Muscle of leg (tissue), 11 donors: Measurements from ENCODE around the gene SEMA6A. TPM values are rescaled to one million over a fixed set of nuclear protein-coding genes. Genes with fewer than 3 reads are reported as not detected.

Experiments
- DNase-seq: peaks from one replicate; pipeline ENCODE4 v3.0.0; 2013
- H3K27ac ChIP-seq: one replicate; pipeline ENCODE4 v1.5.1; 2013; ENCODE audit warnings: mild to moderate bottlenecking, low read length, control low read depth
- H3K27me3 ChIP-seq: one replicate; pipeline ENCODE4 v1.6.1; 2013; ENCODE audit warnings: low read length; ENCODE audit not compliant: control insufficient read depth, insufficient read depth
- H3K36me3 ChIP-seq: one replicate; pipeline ENCODE4 v1.6.1; 2013; ENCODE audit warnings: low read length; ENCODE audit not compliant: control insufficient read depth, insufficient read depth
- H3K4me1 ChIP-seq: one replicate; pipeline ENCODE4 v1.6.1; 2013; ENCODE audit warnings: low read length; ENCODE audit not compliant: control insufficient read depth, insufficient read depth
- H3K4me3 ChIP-seq: one replicate; pipeline ENCODE4 v1.5.1; 2013; ENCODE audit warnings: low read length, control low read depth
- H3K9me3 ChIP-seq: replicated peaks from 2 replicates; pipeline ENCODE4 v1.6.1; 2013; ENCODE audit warnings: low read depth, low read length; ENCODE audit not compliant: control insufficient read depth
- WGBS: methylation state at CpG from one replicate; pipeline ENCODE4 v1.1.5; 2013; ENCODE audit warnings: missing lambda C conversion rate; ENCODE audit not compliant: insufficient coverage; 5-methylcytosine and 5-hydroxymethylcytosine counted together
- polyA plus RNA-seq, 8 donors: library from polyadenylated mRNA; unstranded; fragments of 120-200 nt; gene quantifications; one replicate each; pipeline versions ENCODE4 v1.2.1 to v1.2.3, GENCODE V29; 2013; ENCODE audit warnings: inconsistent platforms in 1 of 8, low replicate concordance in 1 of 8; ENCODE audit not compliant: insufficient read length in 8 of 8, insufficient read depth in 1 of 8
- total RNA-seq: library from RNA; stranded (reverse); fragments of 120-200 nt; gene quantifications from one replicate; pipeline ENCODE4 v1.2.4, GENCODE V29; 2013

The SEMA6A gene
- total and polyA plus RNA-seq, 9 donors = 32.7 to 58.2 (median 43.9) TPM

DNA sequence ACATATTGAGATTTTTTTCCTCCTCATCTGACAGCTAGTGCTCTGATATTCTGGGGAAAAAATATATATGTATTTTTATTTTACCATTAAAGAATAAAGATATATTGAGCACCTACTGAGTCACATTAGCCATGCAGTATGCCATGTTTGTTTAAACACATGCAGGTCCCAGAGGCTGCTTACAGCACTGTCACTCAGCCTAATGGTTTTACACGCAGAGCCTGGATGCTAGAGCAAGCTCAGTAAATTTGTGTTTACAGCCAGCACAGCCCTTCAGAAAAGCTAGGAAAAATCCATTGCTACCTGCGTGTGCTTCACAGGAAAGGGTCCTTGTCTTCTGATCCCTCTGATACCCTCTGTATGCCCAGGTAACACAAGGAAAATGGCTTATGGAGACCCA is 146.2 kb downstream of the SEMA6A start:
- no peak overlapping the region for H3K27ac ChIP-seq
- no peaks in the 10 kb centered on the region for H3K9me3 ChIP-seq
- no peaks in the 10 kb centered on the region for H3K4me1 ChIP-seq
- no peak overlapping the region for H3K4me3 ChIP-seq
- H3K36me3 ChIP-seq = no peaks in the 10 kb centered on the region
- H3K27me3 ChIP-seq = no peaks in the 10 kb centered on the region
- DNase-seq = no peak
- 30% methylated on average over 1 of the region's 2 CpGs for WGBS

DNA sequence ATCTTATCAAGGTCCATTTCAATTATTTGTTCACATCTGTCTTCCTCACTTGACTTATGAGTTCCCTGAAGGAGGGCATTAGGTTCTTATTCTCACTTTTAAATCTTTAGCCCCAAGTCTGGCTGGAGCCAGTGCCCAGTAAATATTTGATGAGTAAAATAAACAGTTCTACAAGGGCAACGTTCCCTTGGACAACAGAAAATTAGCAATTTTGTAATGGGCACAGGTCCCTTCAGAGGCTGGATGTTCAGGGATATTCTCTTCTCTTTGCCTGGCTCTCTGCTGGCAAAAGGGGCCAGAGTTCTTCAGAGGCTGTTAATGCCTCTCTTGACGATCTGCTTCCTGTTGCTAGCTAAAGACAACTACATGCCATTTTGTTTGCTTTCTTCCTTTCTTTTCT is 149.7 kb downstream of the SEMA6A start:
- 58% methylated on average over 2 of the region's 2 CpGs for WGBS
- no peaks in the 10 kb centered on the region for H3K4me1 ChIP-seq
- no peak for DNase-seq

DNA sequence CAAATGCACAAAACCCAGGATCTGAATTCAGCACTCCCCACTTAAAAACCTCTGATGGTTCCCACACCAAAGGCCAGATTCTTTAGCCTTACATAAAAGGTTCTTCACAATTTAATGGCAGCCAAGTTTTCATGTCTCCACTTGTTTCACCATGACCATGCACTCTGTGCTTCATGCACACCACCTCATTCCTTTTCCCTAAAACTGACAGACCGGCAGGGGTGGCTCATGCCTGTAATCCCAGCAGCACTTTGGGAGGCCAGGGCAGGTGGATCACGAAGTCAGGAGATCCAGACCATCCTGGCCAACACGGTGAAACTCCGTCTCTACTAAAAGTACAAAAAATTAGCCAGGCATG is 150.4 kb downstream of the SEMA6A start:
- Histone ChIP-seq H3K4me1 (no peaks in the 10 kb centered on the region), H3K4me3 (no peak overlapping the region), H3K36me3 (no peaks in the 10 kb centered on the region)

More for the DNA sequence above, 149.7 kb downstream of the SEMA6A start:
- Histone ChIP-seq H3K36me3 (no peaks in the 10 kb centered on the region), H3K9me3 (no peaks in the 10 kb centered on the region), H3K27ac (no peak overlapping the region), H3K27me3 (no peaks in the 10 kb centered on the region), H3K4me3 (no peak overlapping the region)

DNA sequence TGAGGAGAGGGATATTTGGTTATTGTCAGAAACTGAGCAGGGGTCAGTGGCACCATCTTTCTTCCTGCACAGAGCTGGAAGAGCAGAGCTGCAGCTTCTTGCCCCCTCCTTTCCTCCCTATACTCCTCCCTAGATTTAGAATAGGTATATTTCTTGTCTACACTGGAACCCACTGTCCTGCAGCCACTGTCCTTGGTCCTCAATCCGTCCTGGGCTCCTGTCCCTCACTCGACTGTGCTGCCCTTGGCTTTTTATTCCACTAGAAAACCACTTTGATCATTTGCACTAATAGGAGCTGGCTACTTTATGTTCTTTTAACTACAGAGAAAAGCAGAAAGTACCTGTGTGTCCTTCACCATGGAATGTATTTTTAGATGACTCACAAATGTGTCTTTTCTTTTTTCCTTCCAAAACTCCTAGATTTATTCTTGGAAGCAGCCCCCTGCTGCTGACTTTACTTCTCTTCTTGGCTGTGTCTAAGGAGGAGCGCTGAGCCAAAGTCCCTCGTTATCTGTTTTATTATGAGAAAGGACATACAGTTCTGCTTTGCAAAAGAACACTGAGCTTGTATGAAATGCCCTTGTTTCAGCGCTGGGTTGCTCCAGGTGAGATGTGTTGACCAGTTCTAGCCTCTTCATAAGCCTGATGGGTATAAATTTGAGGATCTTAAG is 150.9 kb downstream of the SEMA6A start:
- H3K27ac ChIP-seq = no peak overlapping the region
- WGBS = 84% methylated on average over 5 of the region's 5 CpGs
- H3K4me3 ChIP-seq = no peak overlapping the region

More for the DNA sequence above, 150.4 kb downstream of the SEMA6A start:
- Histone ChIP-seq H3K27me3 (no peaks in the 10 kb centered on the region), H3K27ac (no peak overlapping the region), H3K9me3 (no peaks in the 10 kb centered on the region)
- WGBS = 94% methylated on average over 4 of the region's 4 CpGs
- no peak for DNase-seq

DNA sequence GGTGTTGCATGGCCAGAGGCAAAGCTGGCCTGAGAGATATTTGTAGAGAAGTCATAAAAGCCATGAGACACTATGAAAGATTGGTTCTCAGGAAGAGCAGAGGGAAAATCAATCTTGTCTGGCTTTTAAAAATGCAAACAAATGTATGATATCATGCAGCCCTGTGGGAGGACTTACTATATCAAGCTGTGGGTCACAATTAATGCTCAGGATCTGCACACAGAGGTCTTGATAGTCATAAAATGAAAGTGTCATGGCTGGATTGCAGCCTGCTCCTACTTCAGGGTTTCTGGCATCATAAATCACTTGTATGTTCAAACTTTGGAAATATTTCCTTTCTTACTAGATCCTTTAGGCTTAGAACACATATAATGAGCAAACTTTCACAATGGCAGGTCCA is 151.5 kb downstream of the SEMA6A start:
- Histone ChIP-seq H3K9me3 (no peaks in the 10 kb centered on the region), H3K27me3 (no peaks in the 10 kb centered on the region), H3K4me1 (no peaks in the 10 kb centered on the region), H3K4me3 (no peak overlapping the region), H3K27ac (no peak overlapping the region), H3K36me3 (no peaks in the 10 kb centered on the region)
- no peak for DNase-seq

More for the DNA sequence above, 150.9 kb downstream of the SEMA6A start:
- Histone ChIP-seq H3K9me3 (no peaks in the 10 kb centered on the region), H3K36me3 (no peaks in the 10 kb centered on the region), H3K4me1 (no peaks in the 10 kb centered on the region), H3K27me3 (no peaks in the 10 kb centered on the region)
- no peak for DNase-seq

DNA sequence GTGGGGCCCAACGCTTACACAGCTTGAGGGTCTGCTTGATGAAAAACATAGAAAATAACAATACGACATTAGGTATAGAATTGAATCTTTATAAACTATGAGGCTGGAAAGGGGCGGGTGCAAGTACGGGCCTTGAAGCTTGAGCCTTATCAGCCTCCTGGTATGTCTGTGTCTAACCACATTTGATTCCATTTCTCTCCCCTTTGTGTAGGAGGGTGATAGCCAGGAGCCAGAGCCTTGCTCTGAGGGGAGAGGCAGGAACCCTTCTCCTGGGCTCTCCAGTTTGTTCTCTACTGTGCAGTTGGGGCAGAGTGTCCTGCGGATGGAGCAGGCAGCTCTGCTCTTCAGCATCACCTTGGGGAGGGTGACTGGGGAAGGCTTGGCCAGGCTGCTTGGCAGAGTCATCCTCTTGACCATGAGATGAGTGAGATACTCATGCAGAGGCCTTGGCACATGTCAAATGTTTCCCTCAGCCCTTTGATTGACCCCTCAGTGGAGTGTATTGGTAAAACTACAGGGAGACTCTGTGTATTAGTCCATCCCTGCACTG is 153.5 kb downstream of the SEMA6A start:
- no peak overlapping the region for H3K27ac ChIP-seq
- H3K36me3 ChIP-seq = no peaks in the 10 kb centered on the region
- no peaks in the 10 kb centered on the region for H3K9me3 ChIP-seq
- no peaks in the 10 kb centered on the region for H3K4me1 ChIP-seq
- H3K27me3 ChIP-seq = no peaks in the 10 kb centered on the region
- no peak for DNase-seq
- H3K4me3 ChIP-seq = no peak overlapping the region
- WGBS = 83% methylated on average over 1 of the region's 5 CpGs

DNA sequence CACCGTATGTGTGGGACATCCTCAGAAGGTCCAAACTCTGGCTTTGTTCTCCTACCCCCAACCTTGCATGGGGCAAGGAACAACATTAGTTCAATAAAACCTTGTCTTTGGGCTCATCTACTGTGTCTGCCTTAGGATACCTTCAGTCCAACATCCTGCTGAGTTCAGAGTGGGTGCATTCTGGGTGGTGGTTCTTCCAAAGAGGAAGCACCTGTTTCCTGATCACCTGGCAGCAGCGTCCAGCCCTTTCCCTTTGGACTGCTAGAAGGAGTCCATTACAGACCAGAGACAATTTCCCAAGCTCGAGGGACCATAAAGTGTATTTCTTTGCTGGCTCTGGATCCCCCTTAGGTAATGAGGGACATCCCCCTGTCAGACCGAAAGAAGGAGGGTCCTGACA is 154.1 kb downstream of the SEMA6A start:
- H3K27ac ChIP-seq = no peak overlapping the region

DNA sequence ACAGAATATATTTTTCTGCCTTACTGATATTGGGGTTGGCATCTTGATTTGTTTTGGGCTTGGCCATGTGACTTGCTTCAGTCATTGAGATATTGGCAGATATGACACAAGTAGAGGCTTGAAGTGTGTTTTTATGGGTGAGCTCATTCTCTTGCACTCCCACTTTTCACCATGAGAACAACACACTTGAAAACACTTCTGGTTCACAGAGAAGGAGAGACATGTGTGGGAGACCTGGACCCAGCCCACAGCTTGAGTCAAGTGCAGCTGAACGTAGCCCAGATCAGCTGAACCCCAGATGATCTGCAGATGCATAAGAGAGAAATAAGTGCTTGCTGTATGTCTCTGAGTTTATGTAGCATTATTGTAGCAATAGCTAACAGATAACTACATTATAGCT is 155.4 kb downstream of the SEMA6A start:
- WGBS = no CpG with 5 or more reads among the region's 1 CpG

More for the DNA sequence above, 154.1 kb downstream of the SEMA6A start:
- Histone ChIP-seq H3K36me3 (no peaks in the 10 kb centered on the region), H3K9me3 (no peaks in the 10 kb centered on the region), H3K4me3 (no peak overlapping the region), H3K27me3 (no peaks in the 10 kb centered on the region), H3K4me1 (no peaks in the 10 kb centered on the region)
- DNase-seq = peak; percentile 40
- 75% methylated on average over 2 of the region's 4 CpGs for WGBS

DNA sequence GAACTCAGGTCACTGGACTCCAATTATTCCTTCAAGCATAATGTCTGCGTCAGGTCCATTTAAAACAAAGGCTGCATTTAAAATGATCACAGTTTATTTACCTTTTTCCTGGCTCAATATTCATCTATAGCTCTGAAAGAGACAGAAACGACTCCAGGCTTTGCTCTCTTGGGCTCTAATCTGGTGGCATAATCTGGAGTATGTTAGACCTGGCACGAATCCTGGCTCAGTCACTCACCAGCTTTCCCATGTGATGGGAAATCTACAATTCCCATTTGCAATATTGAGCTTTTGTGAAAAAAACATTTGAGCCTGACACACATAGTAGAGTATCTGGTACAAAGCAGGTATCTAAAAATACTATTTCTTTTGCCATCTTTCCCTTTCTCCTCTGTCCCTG is 155.8 kb downstream of the SEMA6A start:
- no peaks in the 10 kb centered on the region for H3K27me3 ChIP-seq
- H3K36me3 ChIP-seq = no peaks in the 10 kb centered on the region
- no peak for DNase-seq
- H3K27ac ChIP-seq = no peak overlapping the region
- H3K4me1 ChIP-seq = peaks cover 2% of the 10 kb centered on the region
- no peaks in the 10 kb centered on the region for H3K9me3 ChIP-seq
- H3K4me3 ChIP-seq = no peak overlapping the region
- WGBS = 100% methylated on average over 1 of the region's 3 CpGs

More for the DNA sequence above, 155.4 kb downstream of the SEMA6A start:
- DNase-seq = no peak
- Histone ChIP-seq H3K9me3 (no peaks in the 10 kb centered on the region), H3K4me1 (peaks cover 2% of the 10 kb centered on the region), H3K27me3 (no peaks in the 10 kb centered on the region), H3K36me3 (no peaks in the 10 kb centered on the region), H3K27ac (no peak overlapping the region), H3K4me3 (no peak overlapping the region)

DNA sequence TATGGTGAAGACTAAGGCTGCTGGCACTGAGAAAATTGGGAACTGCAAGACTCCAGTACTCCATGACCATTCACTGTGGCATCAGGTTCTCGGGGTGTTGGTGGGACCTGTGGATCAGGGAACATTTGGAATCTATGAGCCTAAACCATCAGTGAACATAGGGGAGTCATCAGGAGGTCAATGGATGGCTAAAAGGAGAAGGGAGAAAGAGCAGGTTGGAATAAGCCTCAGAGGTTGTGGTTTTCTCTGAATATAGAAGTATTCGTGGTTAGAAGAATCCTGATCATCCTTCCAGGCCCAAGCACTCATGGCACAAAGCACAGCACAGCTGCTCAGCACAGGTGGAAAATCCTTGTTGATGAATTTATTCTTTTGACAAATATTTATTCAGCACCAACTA is 156.6 kb downstream of the SEMA6A start:
- no peak for DNase-seq
- Histone ChIP-seq H3K27ac (no peak overlapping the region), H3K4me1 (peaks cover 2% of the 10 kb centered on the region), H3K27me3 (no peaks in the 10 kb centered on the region), H3K4me3 (no peak overlapping the region), H3K9me3 (no peaks in the 10 kb centered on the region), H3K36me3 (no peaks in the 10 kb centered on the region)
- no CpG with 5 or more reads among the region's 2 CpGs for WGBS

DNA sequence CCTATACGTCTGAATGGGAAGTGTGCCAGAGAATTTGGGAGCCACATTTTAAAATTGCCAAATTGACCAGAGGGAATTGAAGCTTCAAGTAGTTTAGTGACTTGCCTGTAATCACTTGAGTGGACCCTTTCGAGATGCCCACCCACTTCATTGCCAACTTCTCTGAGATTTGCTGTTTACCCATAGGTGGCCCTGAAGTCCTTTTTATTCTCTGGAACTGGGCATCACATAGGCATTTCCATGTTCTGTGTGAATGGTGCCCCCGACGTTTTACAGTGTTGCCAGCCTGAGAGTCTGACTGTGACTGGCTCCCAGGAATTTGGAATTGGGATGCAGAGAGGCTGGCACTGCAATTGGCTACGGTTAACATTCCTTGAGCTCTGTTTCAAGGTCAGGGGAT is 158.6 kb downstream of the SEMA6A start:
- no peak for DNase-seq
- no peaks in the 10 kb centered on the region for H3K9me3 ChIP-seq
- no peaks in the 10 kb centered on the region for H3K27me3 ChIP-seq
- H3K36me3 ChIP-seq = no peaks in the 10 kb centered on the region
- no peak overlapping the region for H3K27ac ChIP-seq
- 75% methylated on average over 5 of the region's 5 CpGs for WGBS
- H3K4me1 ChIP-seq = peaks cover 6% of the 10 kb centered on the region
- no peak overlapping the region for H3K4me3 ChIP-seq
